Duodenal mucosa (tissue), 2 donors: ENCODE results near the gene ITPR2.

Experiments used
- H3K27ac ChIP-seq: one replicate; pipeline ENCODE4 v1.7.0; 2013; ENCODE audit warnings: low read depth, low read length
- H3K27me3 ChIP-seq, 2 donors: one replicate each; pipeline ENCODE4 v1.7.0; 2013; ENCODE audit warnings: low read length in 2 of 2, control low read depth in 1 of 2; ENCODE audit not compliant: insufficient read depth in 2 of 2, control insufficient read depth in 1 of 2
- H3K36me3 ChIP-seq, 2 donors: one replicate each; pipeline ENCODE4 v1.7.0; 2013; ENCODE audit warnings: low read length in 2 of 2, control low read depth in 1 of 2; ENCODE audit not compliant: insufficient read depth in 2 of 2, control insufficient read depth in 1 of 2
- H3K4me1 ChIP-seq, 2 donors: one replicate each; pipeline ENCODE4 v1.7.0; 2013; ENCODE audit warnings: low read length in 2 of 2, control low read depth in 1 of 2; ENCODE audit not compliant: insufficient read depth in 2 of 2, control insufficient read depth in 1 of 2
- H3K4me3 ChIP-seq, 2 donors: one replicate each; pipeline ENCODE4 v1.7.0; 2013; ENCODE audit warnings: low read length in 2 of 2, low read depth in 1 of 2
- H3K9ac ChIP-seq, 2 donors: one replicate each; pipeline ENCODE4 v1.7.0; 2013; ENCODE audit warnings: low read length in 2 of 2, low read depth in 1 of 2
- H3K9me3 ChIP-seq, 2 donors: one replicate each; pipeline ENCODE4 v1.7.0; 2013; ENCODE audit warnings: low read length in 2 of 2, control low read depth in 1 of 2; ENCODE audit not compliant: control insufficient read depth in 1 of 2

ITPR2 gene

DNA sequence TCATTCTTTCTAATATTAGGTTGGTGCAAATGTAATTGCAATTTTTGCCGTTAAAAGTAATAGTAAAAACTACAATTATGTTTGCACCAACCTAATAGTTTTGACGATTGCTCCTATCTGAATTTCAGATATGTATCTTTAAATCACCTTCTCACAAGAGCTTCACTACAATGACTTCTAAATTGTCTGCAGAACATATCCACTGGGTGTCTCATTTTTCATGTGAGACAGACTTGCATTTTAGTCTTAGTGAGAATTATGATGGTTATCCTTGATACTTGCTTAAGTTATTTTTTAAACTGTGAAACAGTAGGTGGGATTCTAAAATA is 84.6 kb downstream of the ITPR2 start:
- H3K9me3 ChIP-seq: no peaks in the 10 kb centered on the region
- H3K4me3 ChIP-seq: no peak overlapping the region
- no peak overlapping the region for H3K27ac ChIP-seq
- H3K9ac ChIP-seq: no peak overlapping the region
- peaks cover 11 to 31% of the 10 kb centered on the region in 2 donors for H3K4me1 ChIP-seq
- H3K27me3 ChIP-seq: no peaks in the 10 kb centered on the region
- H3K36me3 ChIP-seq: no peaks in the 10 kb centered on the region

DNA sequence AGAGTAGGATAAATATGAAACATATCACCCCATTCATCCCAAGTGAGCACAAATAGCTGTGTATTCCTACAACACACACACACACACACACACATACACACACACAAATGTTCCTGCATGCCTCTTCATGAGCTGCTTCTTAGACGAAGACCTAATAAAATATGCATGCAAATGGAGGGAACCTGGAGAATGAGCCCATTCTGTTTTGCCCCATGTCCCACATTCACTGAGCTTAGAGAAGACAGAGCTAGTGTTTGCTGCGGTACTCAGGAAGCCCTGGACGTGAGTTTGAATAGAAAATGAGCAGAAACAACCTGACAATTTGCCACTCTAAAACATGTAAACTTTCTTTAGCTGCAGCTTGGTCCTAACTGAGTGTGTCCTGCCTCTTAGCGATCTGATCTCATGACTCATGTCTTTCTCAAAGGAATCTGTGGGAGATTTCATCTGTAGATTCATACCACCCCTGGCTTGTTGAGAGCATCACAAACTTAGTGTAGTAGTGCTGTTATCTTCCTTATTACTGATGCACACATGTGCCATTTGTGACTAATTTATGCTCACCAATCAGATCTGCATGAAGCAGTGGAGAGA is 86.8 kb downstream of the ITPR2 start:
- peaks cover 11 to 37% of the 10 kb centered on the region in 2 donors for H3K4me1 ChIP-seq
- no peaks in the 10 kb centered on the region for H3K36me3 ChIP-seq
- no peaks in the 10 kb centered on the region for H3K27me3 ChIP-seq
- no peaks in the 10 kb centered on the region for H3K9me3 ChIP-seq
- no peak overlapping the region for H3K4me3 ChIP-seq
- H3K27ac ChIP-seq: no peak overlapping the region
- no peak overlapping the region for H3K9ac ChIP-seq

DNA sequence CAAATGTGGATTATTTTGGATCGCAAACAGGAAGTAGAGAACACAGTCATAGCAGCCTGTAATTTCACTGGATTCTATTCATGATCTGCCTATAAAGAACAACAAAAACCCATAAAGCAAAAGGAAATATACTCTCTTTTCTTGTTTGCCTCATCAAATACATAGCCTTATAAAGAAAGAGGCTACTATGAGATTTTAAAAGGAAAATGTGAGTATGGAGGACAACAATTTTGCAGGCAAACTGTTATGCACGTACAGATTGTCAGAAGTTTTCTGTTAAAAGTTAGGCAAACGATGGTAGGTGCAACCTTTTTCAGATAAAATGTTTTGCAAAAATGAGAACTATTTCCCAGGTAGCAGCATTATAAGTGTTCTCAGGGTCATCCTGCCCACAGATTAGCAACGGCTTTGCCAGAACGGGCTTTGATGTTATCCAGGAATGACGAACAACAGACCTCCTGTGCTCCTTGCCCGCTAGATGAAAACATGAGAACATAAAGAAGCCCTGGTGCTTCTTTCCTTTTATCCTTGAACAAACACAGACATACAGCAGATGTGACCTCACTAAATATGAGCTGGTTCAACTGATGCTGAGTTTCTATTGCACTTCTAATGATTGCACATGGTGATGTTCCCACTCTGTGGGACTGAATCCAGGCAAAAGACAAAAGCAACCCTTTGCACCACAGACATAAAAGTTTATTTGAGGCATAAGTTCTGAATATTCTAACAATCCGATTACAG is 88.1 kb downstream of the ITPR2 start:
- peaks cover 8 to 31% of the 10 kb centered on the region in 2 donors for H3K4me1 ChIP-seq
- H3K27me3 ChIP-seq: no peaks in the 10 kb centered on the region
- H3K4me3 ChIP-seq: no peak overlapping the region
- H3K9me3 ChIP-seq: no peaks in the 10 kb centered on the region
- no peak overlapping the region for H3K27ac ChIP-seq
- no peaks in the 10 kb centered on the region for H3K36me3 ChIP-seq
- no peak overlapping the region for H3K9ac ChIP-seq

DNA sequence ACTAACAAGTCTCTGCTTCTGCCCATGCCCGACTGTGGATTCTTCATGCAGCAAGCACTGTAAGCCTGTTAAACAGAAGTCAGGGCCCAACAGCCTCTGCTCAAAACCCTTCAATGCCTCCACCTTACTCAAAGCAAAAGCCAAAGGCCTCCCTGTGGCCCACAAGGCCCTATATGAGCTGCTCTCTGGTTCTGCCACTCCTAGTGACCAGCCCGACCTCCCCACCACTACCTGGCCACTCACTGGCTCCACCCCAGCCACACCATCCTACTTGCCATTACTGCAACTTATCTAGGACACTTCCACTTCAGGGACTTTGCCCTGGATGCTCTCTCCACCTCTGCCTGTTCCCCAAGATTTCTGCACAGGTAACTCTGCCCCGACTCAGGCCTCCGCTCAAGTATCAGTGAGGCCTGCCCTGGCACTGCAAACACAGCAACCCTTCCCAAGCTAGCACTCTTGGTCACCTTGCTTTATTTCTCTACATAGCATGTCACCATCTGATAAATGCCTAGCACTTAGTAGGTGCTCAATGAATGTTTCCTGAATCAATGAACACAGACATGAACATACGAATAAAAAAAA is 88.9 kb downstream of the ITPR2 start:
- no peak overlapping the region for H3K4me3 ChIP-seq
- H3K27ac ChIP-seq: no peak overlapping the region
- H3K9ac ChIP-seq: no peak overlapping the region
- H3K9me3 ChIP-seq: peaks cover 0 to 4% of the 10 kb centered on the region in 2 donors
- H3K36me3 ChIP-seq: no peaks in the 10 kb centered on the region
- peaks cover 2 to 23% of the 10 kb centered on the region in 2 donors for H3K4me1 ChIP-seq
- no peaks in the 10 kb centered on the region for H3K27me3 ChIP-seq

DNA sequence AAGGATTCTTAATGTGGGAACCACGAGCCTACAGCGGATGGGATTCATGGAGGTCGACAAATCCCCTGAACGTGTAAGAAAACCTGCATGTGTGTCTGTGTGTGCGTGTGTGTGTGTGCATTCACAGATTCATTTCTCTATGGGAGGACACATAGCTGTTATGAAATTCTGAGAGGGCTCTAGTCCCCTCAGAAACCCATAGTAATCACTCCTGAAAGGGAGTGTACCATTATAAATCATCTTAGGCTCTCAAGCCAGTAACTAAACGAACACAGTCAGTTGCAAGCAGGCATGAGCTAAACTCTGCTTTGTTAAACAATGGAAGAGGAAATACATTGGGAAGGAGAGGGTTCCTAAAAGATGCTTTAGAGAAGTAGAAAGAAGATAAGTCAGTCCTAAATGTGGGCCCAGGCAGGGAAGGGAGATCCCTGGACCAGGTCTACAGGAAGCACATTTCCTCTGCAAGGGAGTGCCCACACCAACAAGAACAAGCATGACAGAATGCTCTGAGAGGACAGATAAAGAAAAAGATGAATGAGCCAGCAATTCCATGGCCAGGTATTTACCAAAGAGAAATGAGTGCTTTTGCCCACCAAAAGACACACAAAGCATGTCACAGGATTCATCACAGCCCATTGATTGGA is 91.3 kb downstream of the ITPR2 start:
- Histone ChIP-seq H3K27ac (no peak overlapping the region), H3K27me3 (no peaks in the 10 kb centered on the region), H3K9me3 (peaks cover 0 to 8% of the 10 kb centered on the region in 2 donors), H3K4me1 (peaks cover under 1 to 18% of the 10 kb centered on the region in 2 donors), H3K9ac (no peak overlapping the region), H3K4me3 (no peak overlapping the region), H3K36me3 (no peaks in the 10 kb centered on the region)

DNA sequence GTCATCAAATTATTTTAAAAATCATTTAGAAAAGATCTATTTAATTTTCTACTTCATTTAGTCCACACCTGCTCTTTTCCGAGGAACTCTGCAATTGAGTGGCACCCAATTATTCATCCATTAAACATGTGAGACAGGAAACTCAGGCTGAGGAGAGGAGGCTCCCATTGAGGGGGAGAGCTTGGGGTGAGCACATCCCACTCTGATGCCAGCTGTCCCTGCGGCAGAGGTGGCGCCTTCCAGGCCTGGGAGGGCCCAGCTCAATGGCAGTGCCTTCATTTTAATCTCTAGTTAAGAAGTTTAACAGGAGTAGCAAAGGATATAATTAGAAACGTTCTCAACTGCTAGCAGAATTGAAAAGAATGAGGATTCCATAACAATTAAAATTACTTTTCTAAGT is 92.0 kb downstream of the ITPR2 start:
- H3K4me1 ChIP-seq: peaks cover 3 to 16% of the 10 kb centered on the region in 2 donors
- H3K9ac ChIP-seq: no peak overlapping the region
- H3K27me3 ChIP-seq: no peaks in the 10 kb centered on the region
- H3K36me3 ChIP-seq: no peaks in the 10 kb centered on the region
- H3K4me3 ChIP-seq: no peak overlapping the region
- H3K27ac ChIP-seq: no peak overlapping the region
- peaks cover 0 to 8% of the 10 kb centered on the region in 2 donors for H3K9me3 ChIP-seq

DNA sequence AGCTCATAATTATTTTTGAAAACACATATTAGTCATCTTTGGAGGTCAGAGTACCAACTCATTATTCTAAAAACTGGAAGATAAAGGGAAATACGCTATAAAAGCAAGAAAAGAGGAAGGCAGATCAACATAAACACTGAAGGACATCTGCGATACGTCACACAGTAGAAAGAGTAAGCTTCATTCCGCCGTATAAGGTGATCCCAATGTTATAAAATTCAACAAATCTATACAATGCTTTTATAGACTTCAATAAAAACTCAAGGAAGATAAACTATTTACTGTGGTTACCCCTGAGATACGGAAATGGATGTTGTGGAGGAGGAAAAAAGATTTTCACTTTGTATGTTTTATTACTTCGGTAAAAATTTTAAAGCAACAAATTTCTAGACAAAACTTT is 92.6 kb downstream of the ITPR2 start:
- Histone ChIP-seq H3K27ac (no peak overlapping the region), H3K4me1 (peaks cover 3 to 16% of the 10 kb centered on the region in 2 donors), H3K9ac (no peak overlapping the region), H3K36me3 (no peaks in the 10 kb centered on the region), H3K9me3 (peaks cover 0 to 8% of the 10 kb centered on the region in 2 donors), H3K27me3 (no peaks in the 10 kb centered on the region), H3K4me3 (no peak overlapping the region)

DNA sequence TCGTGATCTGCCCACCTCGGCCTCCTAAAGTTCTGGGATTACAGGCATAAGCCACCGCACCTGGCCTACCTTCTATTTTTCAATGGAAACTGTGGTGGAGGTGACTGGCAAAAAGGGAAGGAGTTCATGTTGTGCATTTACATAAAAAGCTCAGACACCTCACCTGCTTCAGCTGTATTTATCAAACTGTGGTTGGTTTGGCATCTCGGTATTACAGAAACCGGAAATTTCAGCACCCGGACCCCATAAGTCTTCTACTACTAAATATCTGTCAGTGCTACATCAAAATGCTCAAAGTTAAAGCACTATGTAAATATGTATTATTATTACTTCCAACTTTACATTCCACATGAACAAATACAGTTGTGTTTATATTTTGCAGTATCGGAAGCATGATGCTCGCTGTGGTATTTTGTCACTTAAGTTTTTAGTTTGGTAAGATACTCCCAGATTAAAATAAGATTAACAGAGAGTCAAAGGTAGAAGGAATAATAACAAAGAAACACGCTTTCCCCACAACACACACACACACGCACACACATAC is 95.4 kb downstream of the ITPR2 start:
- H3K27ac ChIP-seq: no peak overlapping the region
- peaks cover 6 to 17% of the 10 kb centered on the region in 2 donors for H3K4me1 ChIP-seq
- H3K9ac ChIP-seq: no peak overlapping the region

DNA sequence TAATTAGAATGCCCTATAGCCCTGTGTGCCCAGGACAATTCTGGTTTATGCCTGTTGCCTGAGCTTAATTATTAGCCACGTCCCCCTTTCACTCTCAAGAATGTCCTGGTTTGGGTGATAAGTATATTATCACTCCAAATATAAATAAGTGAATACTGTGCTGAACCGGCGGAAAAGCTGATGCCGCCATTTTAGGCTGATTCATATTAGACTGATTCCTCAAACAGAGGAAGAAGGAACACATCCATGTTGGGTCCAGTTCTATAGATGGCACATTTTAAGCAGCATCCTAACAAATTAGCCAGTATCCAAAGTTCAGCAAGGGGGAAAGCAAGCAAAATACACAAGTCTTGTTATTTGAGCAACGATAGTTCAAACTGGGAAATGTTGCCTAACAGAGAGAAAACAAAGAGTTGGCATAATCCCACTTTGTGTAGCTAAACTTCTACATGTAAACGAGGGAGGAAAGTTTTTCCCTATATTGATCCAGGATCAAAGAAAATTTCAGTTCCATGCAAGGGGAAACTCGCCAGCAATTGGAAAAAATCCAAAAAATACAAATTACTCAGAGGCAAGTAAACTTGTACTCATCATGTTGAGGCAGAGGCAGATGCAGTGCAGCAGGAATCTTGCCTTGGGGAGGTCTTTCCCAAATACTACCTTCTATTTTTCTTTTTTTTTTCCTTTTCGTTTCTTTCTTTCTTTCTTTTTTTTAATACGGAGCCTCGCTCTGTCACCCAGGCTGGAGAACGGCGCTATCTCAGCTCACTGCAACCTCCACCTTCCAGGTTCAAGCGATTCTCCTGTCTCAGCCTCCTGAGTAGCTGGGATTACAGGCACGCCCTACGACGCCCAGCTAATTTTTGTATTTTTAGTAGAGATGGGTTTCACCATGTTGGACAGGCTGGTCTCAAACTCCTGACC is 96.2 kb downstream of the ITPR2 start:
- Histone ChIP-seq H3K27ac (no peak overlapping the region), H3K9me3 (peaks cover 0 to 8% of the 10 kb centered on the region in 2 donors)

More for the DNA sequence above, 95.4 kb downstream of the ITPR2 start:
- H3K27me3 ChIP-seq: no peaks in the 10 kb centered on the region
- peaks cover 0 to 8% of the 10 kb centered on the region in 2 donors for H3K9me3 ChIP-seq
- H3K4me3 ChIP-seq: no peak overlapping the region
- no peaks in the 10 kb centered on the region for H3K36me3 ChIP-seq

More for the DNA sequence above, 96.2 kb downstream of the ITPR2 start:
- Histone ChIP-seq H3K27me3 (no peaks in the 10 kb centered on the region), H3K9ac (no peak overlapping the region), H3K4me1 (peaks cover 14 to 22% of the 10 kb centered on the region in 2 donors), H3K36me3 (no peaks in the 10 kb centered on the region), H3K4me3 (no peak overlapping the region)
